Fibroblast of villous mesenchyme (primary cell): Measurements from ENCODE around the gene EIF5B. TPM values are rescaled to one million over a fixed set of nuclear protein-coding genes. Genes with fewer than 3 reads are reported as not detected.

Source experiments
- DNase-seq: peaks from one replicate; pipeline ENCODE4 v3.0.0-alpha.2; 2010; ENCODE audit warnings: low read depth
- H3K4me3 ChIP-seq: 2 replicates; pipeline ENCODE4 v1.5.1; 2011; ENCODE audit warnings: low read depth, mild to moderate bottlenecking, low read length
- CTCF ChIP-seq: IDR thresholded peaks from 2 replicates; pipeline ENCODE4 v1.5.1; 2012; ENCODE audit warnings: low read depth, mild to moderate bottlenecking, low read length; ENCODE audit not compliant: insufficient read depth
- total RNA-seq: library from RNA; depleted of rRNA; stranded (reverse); fragments of >200 nt; gene quantifications from 2 replicates; pipeline ENCODE4 v1.2.3, GENCODE V29; 2012

EIF5B gene
- total RNA-seq, 1 donor = 19.0 TPM

DNA sequence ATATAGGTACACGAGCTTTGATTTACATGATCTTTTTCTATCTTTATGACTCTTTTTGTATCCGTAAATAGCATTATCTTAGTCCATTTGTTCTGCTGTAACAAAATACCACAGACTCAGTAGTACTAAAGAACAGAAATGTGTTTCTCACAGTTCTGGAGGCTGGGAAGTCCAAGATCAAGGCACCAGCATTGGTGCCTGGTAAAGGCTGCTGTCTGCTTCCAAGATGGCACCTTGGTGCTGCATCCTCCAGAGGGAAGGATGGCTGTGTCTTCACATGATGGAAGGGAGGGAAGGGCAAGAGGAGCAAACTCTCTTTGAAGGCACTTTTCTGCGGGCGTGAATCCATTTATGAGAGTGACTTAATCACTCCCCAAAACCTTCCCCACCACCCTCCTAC, 36.0 kb downstream of the EIF5B start:
- DNase-seq = no peak
- TF ChIP-seq CTCF = no peak

DNA sequence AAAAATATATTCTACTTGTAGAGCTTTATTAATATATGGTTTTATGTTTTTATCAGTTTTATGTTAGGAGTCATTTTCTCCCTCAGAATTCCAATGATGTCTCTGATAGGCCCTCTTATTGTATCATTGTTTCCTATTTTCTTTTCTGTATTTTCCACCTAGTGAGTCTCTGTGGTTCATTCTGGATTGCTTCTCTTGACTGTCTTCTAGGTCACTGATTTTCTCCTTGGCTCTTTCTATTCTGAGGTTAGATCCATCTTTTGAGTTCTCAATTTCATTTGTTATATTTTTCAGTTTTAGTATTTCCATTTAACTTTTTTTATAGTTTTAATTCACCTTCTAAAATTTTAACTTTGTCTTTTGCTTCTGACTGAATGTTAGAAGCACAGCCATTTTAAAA, 37.6 kb downstream of the EIF5B start:
- H3K4me3 ChIP-seq = no peak overlapping the region
- DNase-seq = no peak
- no peak for TF ChIP-seq CTCF

More for the DNA sequence above, 36.0 kb downstream of the EIF5B start:
- H3K4me3 ChIP-seq = no peak overlapping the region

DNA sequence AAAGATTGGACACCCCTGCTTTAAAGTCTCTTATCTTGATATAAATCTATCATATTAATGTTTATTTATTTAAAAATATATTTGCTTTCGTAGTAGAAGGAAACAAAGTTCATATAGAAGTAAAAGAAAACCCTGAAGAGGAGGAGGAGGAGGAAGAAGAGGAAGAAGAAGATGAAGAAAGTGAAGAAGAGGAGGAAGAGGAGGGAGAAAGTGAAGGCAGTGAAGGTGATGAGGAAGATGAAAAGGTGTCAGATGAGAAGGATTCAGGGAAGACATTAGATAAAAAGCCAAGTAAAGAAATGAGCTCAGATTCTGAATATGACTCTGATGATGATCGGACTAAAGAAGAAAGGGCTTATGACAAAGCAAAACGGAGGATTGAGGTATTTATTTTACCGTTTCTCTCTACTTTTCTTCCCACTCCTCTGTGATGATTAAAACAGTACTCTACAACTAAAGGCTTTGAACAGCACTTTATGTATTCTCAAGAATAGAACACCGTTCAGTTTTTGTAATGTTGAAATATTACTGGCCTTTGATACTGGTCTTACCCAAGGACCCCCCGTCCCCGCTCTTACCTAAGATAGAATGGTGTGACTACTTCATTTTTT, 39.2 kb downstream of the EIF5B start:
- no peak for DNase-seq
- H3K4me3 ChIP-seq = no peak overlapping the region
- TF ChIP-seq CTCF = no peak

DNA sequence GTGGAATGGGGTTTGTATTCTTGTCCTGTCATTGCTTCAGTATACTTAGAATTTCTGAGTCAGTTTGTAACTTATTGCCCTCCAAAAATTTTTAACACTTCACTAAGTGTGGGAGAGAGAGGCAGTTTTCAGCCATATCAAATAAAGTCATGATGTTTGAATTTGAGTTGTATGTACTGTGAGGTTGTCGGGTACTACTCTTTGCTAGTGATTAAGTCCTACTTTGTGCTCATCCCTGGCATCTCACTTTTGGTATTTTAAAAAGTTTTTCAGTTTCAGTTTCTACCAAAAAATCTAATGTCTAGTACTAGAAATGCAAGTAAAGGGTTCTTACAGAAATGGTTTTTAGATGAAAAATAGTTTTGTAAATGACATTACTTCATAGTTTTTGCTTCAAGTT, 40.7 kb downstream of the EIF5B start:
- no peak overlapping the region for H3K4me3 ChIP-seq
- DNase-seq = no peak
- TF ChIP-seq CTCF = no peak

DNA sequence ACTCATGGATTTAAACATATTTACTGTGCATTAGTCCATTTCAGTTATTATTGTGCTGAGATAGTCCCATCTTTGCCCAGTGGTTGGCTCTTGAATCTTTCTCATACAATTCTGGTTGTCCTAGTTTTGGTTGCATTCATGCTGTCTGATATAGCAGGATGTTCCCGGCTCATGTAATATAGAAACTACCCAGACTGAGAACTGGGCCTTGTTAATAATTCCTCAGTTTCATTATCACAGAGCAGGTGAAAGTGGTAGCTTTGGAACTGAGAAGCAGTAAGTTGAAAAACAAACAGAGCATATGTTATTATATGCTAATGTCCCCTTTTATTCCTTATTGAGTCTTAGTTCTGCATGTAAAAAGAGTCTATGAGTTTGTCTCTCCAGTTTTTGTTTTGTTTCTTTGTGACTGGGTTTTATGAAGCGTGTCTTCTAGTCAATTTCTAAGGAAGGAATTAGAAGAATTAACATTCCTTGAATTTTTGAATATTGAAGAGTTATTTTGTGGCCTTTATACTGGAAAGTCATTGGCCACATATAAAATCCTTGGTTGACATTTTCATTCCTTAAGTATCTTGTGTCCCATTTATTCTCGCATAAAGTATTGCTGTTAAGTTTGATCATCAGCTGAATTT, 43.3 kb downstream of the EIF5B start:
- H3K4me3 ChIP-seq = no peak overlapping the region
- no peak for DNase-seq
- no peak for TF ChIP-seq CTCF

DNA sequence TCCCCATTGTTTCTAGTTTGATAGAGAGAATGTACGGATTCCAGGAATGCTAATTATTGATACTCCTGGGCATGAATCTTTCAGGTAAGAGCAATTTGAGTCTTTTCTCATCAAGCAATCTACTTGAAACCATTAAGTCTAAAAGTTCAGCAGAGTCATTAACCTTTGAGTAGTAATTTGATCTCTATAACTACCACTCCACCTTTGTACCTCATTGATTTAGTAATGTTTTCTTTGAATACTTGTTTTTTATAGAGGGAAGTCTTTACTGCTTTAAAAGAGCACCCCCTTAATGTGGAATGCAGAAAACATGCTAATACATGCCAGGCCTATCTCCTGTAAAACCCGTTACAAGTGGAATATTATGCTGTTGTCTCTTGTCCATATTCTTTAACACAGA, 45.0 kb downstream of the EIF5B start:
- no peak for TF ChIP-seq CTCF
- no peak for DNase-seq
- no peak overlapping the region for H3K4me3 ChIP-seq

DNA sequence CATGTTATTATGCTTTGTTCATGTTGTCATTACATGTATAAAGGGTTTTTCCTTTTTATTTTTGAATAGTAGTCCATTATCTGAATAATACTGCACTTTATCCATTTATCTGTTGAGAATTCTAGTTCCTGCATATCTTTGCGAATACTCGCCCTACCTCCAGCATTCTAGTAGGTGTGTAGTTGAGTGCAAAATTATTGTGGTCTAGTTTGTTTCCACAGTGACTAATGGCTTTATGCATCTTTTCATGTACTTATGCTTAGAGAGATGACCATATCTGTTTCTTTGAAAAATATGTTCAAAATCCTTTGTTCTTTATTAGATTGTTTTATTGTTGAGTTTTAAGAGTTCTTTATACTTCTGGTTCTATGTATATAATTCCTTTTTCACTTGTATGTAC, 48.8 kb downstream of the EIF5B start:
- no peak overlapping the region for H3K4me3 ChIP-seq
- no peak for DNase-seq
- no peak for TF ChIP-seq CTCF
